ENCODE measurements around the gene EPO.

GRCh38 chr7:100675105-100675451, 45.2 kb upstream of the EPO start:
- no peak for TF ChIP-seq CTCF (IDR thresholded peaks at IDR 0.05; ENCODE audit: low read depth, low read length, missing input control)
- no peak for TF ChIP-seq REST (IDR thresholded peaks at IDR 0.05)
- TF ChIP-seq RXRA (IDR thresholded peaks at IDR 0.05), result no peak
- TF ChIP-seq FOXA1 (IDR thresholded peaks at IDR 0.05), result no peak
- TF ChIP-seq MAX (IDR thresholded peaks at IDR 0.05), result no peak
- TF ChIP-seq JUND (IDR thresholded peaks at IDR 0.05), result no peak
- no peak for TF ChIP-seq YY1 (IDR thresholded peaks at IDR 0.05)
- no peak for TF ChIP-seq ZBTB33 (IDR thresholded peaks at IDR 0.05)
- TF ChIP-seq RAD21 (IDR thresholded peaks at IDR 0.05), result no peak
- TF ChIP-seq NR2F2 (IDR thresholded peaks at IDR 0.05), result no peak
- no peak for TF ChIP-seq ATF3 (IDR thresholded peaks at IDR 0.05)
- TF ChIP-seq SP1 (IDR thresholded peaks at IDR 0.05), result no peak
- TF ChIP-seq EGR1 (IDR thresholded peaks at IDR 0.05; ENCODE audit: low read depth in 2 of 2), result no peak
- no peak for TF ChIP-seq GABPA (IDR thresholded peaks at IDR 0.05 in 1 of 2, conservative IDR thresholded peaks at IDR 0.05 in 1 of 2)
